Caki2 (cell line): Measurements from ENCODE around the gene ARID5A. TPM values are rescaled to one million over a fixed set of nuclear protein-coding genes. Genes with fewer than 3 reads are reported as not detected.
"Not testable (repeated sequence)": the region's sequence is repeated elsewhere in the genome, so short reads cannot be mapped to it uniquely, and the experiment has no call there.

Source experiments
- DNase-seq: peaks from one replicate; pipeline ENCODE4 v3.0.0-alpha.2; 2015; ENCODE audit warnings: low read depth
- in situ Hi-C: cut with HindIII; loops from 2 replicates; pipeline ENCODE4 v1.10.0; 2016; ENCODE audit warnings: low sequenced_read_pairs, low pct_unique_long_range_greater_than_20kb, mixed read lengths
- total RNA-seq: library from RNA; depleted of rRNA; stranded (reverse); fragments of >200 nt; shearing (Covaris generic); gene quantifications from 2 replicates; pipeline ENCODE4 v1.2.3, GENCODE V29; 2014; ENCODE audit warnings: low replicate concordance; rRNA removed

The ARID5A gene
- total RNA-seq: 11.6 and 12.3 TPM in 2 replicates

DNA sequence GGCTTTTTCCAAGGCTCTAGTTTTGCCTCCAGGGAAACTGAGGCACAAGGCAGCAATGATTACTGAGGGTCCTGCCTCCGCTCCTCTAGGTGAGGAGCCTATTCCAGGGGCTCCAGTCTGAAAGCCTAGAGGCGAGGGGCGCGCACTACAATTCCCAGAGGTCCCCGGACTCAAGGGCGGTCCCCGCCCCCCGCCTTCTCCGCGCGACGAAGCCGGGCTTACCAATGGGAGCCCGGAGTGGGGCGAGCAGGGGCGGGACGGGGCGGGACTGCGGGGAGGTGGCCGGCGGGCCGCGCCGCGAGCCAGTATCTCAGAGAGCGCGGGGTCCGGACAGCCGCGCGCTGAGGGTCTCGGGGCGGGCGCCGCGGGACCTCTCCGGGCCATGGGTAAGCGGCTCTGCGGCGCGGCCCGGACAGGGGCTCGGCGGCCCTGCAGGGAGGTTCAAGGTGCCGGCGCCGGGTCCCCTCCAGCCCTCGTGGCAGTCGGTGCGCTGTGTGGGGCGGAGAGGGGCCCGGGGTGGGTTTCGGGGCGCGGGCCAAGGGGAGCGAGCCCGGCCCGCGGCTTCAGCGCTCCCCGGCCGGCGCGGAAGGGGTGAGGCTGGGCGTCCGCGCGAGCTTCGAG is at the start of gene ARID5A:
ARID5A (plus strand) TSS at position 308 of the 621 bp plus-strand sequence; CDS start at position 383, 75 bp downstream.
- peak; percentile 78 for DNase-seq
- in situ Hi-C loops: no loop called here

- no peak for DNase-seq
- in situ Hi-C loops: no loop called here
These were observed 47.3 kb upstream of the ARID5A start for GRCh38 chr2:96489261-96489660.

DNA sequence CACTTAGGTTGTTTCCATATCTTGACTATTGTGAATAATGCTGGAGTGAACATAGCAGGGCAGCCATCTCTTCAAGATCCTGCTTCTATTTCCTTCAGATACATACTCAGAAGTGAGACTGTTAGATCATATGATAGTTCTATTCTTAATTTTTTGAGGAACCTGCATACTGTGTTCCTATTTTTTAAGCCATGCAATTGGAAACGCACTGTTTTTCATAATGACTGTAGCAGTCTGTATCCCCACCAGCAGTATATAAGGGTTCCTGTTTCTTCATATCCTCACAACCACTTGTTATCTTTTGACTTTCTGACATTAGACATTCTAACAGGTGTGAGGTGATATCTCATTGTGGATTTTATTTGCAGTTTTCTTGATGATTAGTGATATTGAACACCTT is 46.9 kb upstream of the ARID5A start:
- in situ Hi-C loops: no loop called here
- no peak for DNase-seq

DNA sequence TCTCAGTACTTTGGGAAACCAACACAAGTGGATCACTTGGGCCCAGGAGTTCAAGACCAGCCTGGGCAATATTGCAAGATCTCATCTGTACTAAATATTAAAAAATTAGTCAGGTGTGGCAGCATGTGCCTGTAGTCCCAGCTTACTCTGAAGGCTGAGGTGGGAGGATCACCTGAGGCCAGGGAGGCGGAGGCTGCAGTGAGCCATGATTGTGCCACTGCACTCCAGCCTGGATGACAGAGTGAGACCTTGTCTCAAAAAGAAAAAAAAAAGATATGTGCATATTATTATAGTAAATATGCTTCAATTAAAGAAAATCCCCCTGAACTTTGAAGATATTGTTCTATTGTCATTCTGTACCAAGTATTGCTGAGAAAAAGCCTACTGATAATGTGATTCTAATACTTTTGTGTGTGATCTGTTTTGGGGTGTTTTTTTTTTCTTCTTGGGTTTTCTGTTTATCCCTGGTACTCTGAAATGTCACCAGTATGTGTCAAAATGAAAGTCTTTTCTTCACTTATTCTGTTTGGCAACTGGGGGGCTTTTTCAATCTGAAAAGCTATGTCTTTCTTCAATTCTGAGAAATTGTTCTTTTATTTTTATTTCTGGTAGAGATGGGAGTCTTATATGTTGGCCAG is 44.6 kb upstream of the ARID5A start:
- no peak for DNase-seq
- in situ Hi-C loops: no loop called here

GRCh38 chr2:96493072-96493471 is 43.5 kb upstream of the ARID5A start:
- DNase-seq: peak; percentile 88
- in situ Hi-C loops: no loop called here

GRCh38 chr2:96494188-96494587 is 42.4 kb upstream of the ARID5A start:
- in situ Hi-C loops: no loop called here
- DNase-seq: no peak

GRCh38 chr2:96495982-96496629 is 40.4 kb upstream of the ARID5A start:
- in situ Hi-C loops: no loop called here
- DNase-seq: no peak

GRCh38 chr2:96498021-96498431 is 38.5 kb upstream of the ARID5A start:
- in situ Hi-C loops: no loop called here

GRCh38 chr2:96498611-96499010 is 37.9 kb upstream of the ARID5A start:
- DNase-seq, in situ Hi-C loops: not testable (repeated sequence)

More at GRCh38 chr2:96498021-96498431, 38.5 kb upstream of the ARID5A start:
- no peak for DNase-seq

- DNase-seq: no peak
- in situ Hi-C loops: no loop called here
These were observed 37.2 kb upstream of the ARID5A start for GRCh38 chr2:96499061-96499960.

DNA sequence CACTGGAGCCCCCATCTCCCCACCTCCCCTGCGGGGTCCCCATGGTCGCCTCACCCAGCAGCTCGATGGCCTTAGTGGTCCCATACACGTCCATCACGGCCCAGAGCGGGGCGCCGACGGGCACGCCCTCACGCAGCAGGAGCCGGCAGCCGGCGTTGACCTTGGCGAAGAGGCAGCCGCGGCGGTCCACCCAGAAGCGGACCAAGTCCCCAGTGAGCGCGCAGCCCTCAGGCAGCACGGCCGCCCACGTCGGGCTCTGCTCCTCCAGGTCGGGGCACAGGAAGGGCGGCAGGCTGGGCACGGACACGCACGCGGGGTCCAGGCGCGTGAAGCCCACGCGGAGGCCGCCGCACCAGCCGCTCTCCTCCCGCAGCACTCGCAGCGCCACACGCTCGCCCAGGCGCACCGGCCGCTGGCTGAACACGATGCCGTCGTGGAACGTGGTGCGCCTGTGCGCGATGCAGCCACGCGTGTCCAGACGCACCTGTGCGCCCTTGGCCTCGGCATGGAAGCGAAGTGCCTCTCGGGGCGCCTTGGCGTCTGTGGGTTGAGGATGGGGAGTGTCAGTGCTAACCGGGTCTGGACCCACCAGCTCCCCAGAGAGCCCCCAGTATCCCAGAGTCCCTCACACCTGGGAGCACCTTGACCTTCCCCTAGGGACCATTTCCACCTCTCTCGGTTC is 36.0 kb upstream of the ARID5A start:
- in situ Hi-C loops: no loop called here
- DNase-seq: no peak

GRCh38 chr2:96501471-96501874 is 35.1 kb upstream of the ARID5A start:
- in situ Hi-C loops: no loop called here
- no peak for DNase-seq

DNA sequence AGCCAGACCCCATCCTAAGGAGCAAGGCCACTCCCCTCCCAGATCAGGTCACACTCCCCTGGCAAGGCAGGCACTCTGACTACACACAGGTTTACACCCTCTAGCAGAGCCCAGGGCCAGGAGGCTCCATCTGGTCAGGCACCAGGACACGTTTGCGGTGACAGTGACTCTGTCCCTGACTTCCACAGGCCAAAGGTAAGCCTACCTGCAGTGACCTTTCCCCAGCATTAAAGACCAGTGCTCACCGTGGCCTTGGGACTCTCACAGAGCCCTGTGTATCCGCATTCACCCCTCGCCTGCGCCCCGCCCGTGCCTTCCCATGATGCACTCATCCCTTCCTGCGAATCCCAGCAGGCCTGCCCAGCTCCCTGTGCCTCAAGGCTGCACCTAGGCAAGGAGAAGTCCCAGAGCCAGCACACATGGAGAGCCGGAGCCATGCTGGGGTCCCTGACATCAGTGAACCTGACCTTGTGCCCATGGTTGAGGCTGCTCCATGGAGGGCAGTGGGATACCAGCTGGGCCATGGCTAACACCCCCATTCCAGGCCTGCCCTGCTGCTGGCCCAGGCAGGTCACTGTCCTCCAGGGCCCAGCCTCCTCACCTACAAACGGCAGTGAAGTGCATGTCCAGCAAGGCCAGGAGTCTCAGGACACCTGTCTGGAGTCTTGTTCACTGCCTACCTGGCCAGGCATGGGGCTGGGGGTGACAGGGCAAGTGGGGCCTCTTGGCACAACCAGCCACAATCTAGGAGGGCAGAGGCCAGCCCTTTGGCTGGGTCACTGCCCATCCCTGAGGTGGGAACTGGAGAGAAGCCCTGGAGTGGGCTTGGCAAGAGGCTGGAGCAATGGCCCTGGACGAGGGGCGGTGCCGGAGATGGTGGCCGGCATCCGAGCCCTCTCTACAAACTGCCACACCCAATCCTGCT is 34.4 kb upstream of the ARID5A start:
- in situ Hi-C loops: no loop called here

DNA sequence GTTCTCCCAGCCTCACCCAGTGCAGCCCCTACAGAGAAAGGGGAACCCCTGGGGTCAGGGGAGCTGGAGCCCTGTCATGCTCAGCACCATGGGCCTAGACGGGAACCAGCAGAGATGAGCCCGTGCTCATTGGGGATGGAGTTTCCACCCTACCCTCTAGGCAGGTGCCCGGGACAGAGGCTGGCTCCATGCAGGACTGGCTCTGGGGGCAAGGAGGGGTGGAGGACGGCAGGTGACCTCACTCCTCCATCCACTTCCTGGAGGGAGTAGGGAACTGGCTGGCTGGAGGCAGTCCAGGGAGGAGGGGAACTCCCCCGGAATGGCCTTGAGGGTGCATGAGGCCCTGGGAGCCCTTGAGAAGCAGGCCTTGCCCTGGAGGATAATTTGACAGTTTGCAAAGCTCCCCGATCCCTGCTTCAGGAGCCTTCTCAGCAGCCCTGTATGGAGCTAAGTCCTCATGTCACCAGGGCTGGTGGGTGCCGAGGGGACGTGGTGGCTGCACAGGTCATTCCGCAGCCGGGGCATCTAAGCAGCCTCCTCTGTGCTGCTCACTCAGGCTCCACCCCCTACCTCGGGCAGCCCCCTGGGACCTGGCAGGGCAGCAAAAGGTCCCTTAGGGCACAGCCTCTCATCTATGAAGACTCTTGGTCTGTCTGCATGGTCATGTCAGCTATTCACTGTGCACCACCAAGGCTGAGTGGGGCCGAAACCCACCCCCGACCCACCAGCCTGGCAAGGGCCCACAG is 33.5 kb upstream of the ARID5A start:
- in situ Hi-C loops: no loop called here
- DNase-seq: peak; percentile 36

More for the DNA sequence above, 34.4 kb upstream of the ARID5A start:
- no peak for DNase-seq

DNA sequence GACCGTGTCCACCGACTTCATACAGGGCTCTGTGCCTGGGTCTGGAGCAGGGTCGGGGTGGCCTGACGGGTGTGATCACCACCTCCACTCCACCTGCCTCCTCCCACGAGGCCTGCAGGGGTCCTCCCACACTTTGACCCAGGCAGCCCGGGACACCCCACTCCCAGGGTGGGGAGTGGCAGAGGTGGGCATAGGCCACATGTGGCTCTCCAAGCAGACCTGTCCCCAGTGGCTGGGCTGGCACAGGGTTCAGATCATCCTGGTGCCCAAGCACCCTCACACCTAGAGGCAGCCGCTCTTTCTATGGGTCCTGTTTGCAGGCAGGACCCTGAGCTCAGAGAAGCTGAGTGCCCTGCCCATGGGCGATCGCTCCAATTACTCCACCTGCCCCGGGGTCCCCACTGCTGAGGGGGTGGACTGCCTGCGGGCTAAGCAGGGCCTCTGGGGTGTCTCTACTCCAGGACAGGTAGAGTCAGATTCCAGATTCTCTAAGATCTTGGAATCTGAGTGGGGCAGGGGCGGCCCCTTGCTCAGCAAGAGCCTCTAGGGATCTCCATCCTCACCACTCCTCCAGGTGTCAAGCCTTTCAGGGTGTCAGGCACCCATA is 32.8 kb upstream of the ARID5A start:
- DNase-seq: no peak
- in situ Hi-C loops: no loop called here
